HPDE6-E6E7 (cell line): ENCODE results near the gene SRPK2.

Source experiments
- DNase-seq: peaks from one replicate; pipeline ENCODE4 v3.0.0; 2011; ENCODE audit warnings: missing footprints; ENCODE audit errors: extremely low spot score

The SRPK2 gene

DNA sequence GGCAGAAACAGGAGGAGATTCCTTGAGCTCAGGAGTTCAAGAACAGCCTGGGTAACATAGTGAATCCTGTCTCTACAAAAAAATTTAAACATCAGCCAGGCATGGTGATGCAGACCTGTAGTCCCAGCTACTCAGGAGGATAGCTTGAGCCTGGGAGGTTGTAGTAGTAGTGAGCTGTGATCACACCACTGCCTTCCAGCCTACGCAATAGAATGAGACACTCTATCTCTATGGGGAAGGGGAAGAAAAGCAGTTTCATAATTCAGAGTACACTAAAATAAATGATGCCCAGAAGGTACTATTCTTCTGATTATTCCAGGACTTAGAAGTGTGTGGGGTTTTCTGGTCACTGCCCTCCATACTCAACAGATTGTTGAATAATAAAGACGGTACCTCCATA, 197.4 kb downstream of the SRPK2 start:
- DNase-seq, result no peak

DNA sequence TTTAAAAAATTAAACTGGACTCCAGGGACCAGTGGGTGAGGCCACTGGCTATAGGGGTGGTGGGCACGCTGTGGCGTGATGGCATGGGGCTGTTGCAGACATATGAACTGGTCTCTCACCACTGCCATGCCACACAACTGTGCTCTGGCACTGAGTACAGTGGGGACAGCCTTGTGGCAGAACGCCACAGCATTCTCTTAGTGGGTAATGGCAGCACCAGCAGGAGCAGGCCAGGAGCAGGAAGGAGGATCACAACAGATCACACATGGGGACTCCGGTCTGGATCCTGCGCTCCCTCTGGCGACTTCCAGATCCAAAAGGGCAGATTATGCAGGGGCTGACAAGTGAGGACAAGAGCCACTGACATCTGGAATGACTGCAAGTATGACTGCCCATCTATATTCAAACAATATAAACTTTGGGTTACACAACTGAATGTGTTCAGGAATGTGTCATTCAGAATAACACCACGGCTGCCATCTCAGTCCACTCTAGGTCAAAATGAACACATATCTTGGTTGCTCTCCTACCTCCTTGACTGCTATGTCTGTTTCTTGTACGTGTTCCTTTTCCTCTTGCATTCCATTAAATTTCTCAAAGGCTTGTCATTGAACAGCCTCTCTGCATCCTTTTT, 198.7 kb downstream of the SRPK2 start:
- DNase-seq, result no peak

DNA sequence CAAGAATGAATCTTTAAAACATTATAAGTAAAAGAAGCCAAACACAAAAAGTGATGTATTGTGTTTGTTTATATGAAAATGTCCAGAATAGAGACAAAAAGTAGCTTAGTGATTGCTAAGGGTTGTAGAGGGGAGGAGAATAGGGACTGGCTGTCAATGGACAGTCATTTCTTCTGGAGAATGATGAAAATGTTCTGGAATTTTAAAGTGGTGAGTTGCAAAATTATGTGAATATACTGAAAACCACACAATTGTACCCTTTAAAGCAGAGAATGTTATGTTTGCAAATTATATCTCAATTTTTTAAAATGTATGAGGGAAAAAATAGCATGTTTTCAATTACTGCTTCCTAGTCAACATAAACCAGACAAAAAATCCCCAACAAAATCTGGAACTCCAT, 200.5 kb downstream of the SRPK2 start:
- DNase-seq, result no peak

GRCh38 chr7:105187302-105188169, 201.2 kb downstream of the SRPK2 start:
- peak; percentile 39 for DNase-seq

GRCh38 chr7:105185290-105186010, 203.3 kb downstream of the SRPK2 start:
- DNase-seq, result peak; percentile 42

DNA sequence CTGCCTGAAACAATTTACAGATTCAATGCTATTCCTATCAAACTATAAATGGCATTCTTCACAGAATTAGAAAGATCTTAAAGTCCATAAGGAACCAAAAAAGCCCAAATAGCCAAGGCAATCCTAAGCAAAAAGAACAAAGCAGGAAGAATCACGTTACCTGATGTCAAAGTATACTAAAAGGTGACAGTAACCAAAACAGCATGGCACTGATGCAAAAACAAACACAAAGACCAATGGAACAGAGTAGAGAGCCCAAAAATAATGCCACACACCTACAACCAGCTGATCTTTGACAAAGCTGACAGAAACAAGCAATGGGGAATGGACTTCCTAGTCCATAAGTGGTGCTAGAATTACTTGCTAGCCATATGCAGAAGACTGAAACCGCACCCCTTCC, 208.7 kb downstream of the SRPK2 start:
- no peak for DNase-seq

- no peak for DNase-seq
These were observed 209.7 kb downstream of the SRPK2 start for GRCh38 chr7:105178928-105179541.

- DNase-seq, result no peak
These were observed 210.5 kb downstream of the SRPK2 start for GRCh38 chr7:105178177-105178576.

GRCh38 chr7:105177026-105177425, 211.7 kb downstream of the SRPK2 start:
- DNase-seq, result no peak

GRCh38 chr7:105173586-105173985, 215.1 kb downstream of the SRPK2 start:
- DNase-seq, result no peak

GRCh38 chr7:105164751-105165150, 224.0 kb downstream of the SRPK2 start:
- no peak for DNase-seq

DNA sequence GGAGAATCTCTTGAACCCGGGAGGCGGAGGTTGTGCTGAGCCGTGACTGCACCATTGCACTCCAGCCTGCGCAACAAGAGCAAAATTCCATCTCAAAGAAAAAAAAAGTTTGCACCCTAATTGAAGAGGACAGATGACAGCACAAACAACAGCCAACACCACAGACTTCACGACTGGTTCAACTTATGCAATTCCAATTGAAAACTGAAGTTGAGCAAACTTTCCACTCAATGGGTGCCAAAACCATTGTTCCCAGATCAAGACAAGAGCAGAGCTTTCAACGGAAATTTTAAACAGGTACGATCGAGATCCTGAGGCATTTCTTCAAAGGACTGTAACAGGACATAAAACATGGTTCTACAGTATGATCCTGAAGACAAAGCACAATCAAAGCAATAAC, 225.0 kb downstream of the SRPK2 start:
- no peak for DNase-seq

- DNase-seq, result no peak
These were observed 227.4 kb downstream of the SRPK2 start for GRCh38 chr7:105161366-105161765.

- DNase-seq, result no peak
These were observed 231.4 kb downstream of the SRPK2 start for GRCh38 chr7:105157278-105157677.

GRCh38 chr7:105156731-105157130, 232.0 kb downstream of the SRPK2 start:
- no peak for DNase-seq

- DNase-seq, result no peak
These were observed 234.6 kb downstream of the SRPK2 start for GRCh38 chr7:105154084-105154483.

DNA sequence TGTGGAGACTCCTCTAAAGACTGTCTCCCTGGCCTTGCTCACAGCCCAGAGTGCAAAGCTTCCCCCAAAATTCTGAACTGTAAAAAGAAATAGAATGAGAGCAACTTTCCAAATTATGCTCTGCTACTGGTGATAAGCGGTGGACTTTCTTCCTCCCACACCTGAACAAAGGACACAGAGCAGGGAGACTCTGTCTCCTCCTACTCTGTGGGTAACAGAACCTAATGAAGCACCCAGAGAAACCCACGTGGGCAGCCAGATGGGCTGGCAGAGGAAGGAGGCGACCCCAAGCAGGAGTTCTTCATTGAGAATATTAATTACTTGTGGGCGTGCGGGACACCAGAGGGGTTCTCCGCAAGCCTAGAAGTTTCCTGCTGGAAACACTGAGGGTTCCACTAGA, 235.2 kb downstream of the SRPK2 start:
- DNase-seq, result no peak

- no peak for DNase-seq
These were observed 237.6 kb downstream of the SRPK2 start for GRCh38 chr7:105151152-105151551.

- DNase-seq, result peak; percentile 31
These were observed 238.9 kb downstream of the SRPK2 start for GRCh38 chr7:105149827-105150226.

- peak; percentile 10 for DNase-seq
These were observed 247.7 kb downstream of the SRPK2 start for GRCh38 chr7:105141068-105141467.

- DNase-seq, result no peak
These were observed 249.3 kb downstream of the SRPK2 start for GRCh38 chr7:105139381-105139780.

- DNase-seq, result no peak
These were observed 250.8 kb downstream of the SRPK2 start for GRCh38 chr7:105137898-105138297.
